GM18498 (cell line): ENCODE measurements around the gene CYP2C18.
"Not testable (repeated sequence)": the region's sequence is repeated elsewhere in the genome, so short reads cannot be mapped to it uniquely, and the experiment has no call there.

Experiments used
- ATAC-seq: cut with Tn5 transposase; IDR thresholded peaks from one replicate; pipeline ENCODE4 v1.9.1; 2021; ENCODE audit warnings: mild to moderate bottlenecking, moderate library complexity; ENCODE audit not compliant: unreplicated experiment

The CYP2C18 gene

GRCh38 chr10:94683214-94684054 lies at the start of gene CYP2C18:
Gene CYP2C18, plus strand, starts transcription at chr10:94683729. Its CDS starts 91 bp downstream, at chr10:94683820.
- no peak for ATAC-seq

GRCh38 chr10:94638097-94638496 lies 45.4 kb upstream of the CYP2C18 start:
- not testable (repeated sequence) for ATAC-seq

- ATAC-seq: no peak
Measured at GRCh38 chr10:94639902-94640301, 43.6 kb upstream of the CYP2C18 start.

GRCh38 chr10:94640562-94640961 lies 43.0 kb upstream of the CYP2C18 start:
- ATAC-seq: no peak

GRCh38 chr10:94641480-94641879 lies 42.0 kb upstream of the CYP2C18 start:
- no peak for ATAC-seq

- ATAC-seq: no peak
Measured at GRCh38 chr10:94644352-94644751, 39.2 kb upstream of the CYP2C18 start.

GRCh38 chr10:94645285-94645684 lies 38.2 kb upstream of the CYP2C18 start:
- peak; percentile 79 for ATAC-seq

GRCh38 chr10:94655201-94655600 lies 28.3 kb upstream of the CYP2C18 start:
- not testable (repeated sequence) for ATAC-seq

GRCh38 chr10:94663061-94663460 lies 20.5 kb upstream of the CYP2C18 start:
- ATAC-seq: not testable (repeated sequence)

- ATAC-seq: no peak
Measured at GRCh38 chr10:94666391-94667102, 17.0 kb upstream of the CYP2C18 start.

- no peak for ATAC-seq
Measured at GRCh38 chr10:94673614-94674321, 9.8 kb upstream of the CYP2C18 start.

GRCh38 chr10:94676496-94676895 lies 7.0 kb upstream of the CYP2C18 start:
- ATAC-seq: no peak

- ATAC-seq: no peak
Measured at GRCh38 chr10:94677691-94678090, 5.8 kb upstream of the CYP2C18 start.

GRCh38 chr10:94678475-94678874 lies 5.1 kb upstream of the CYP2C18 start:
- no peak for ATAC-seq

- no peak for ATAC-seq
Measured at GRCh38 chr10:94680544-94680943, 3.0 kb upstream of the CYP2C18 start.

- ATAC-seq: not testable (repeated sequence)
Measured at GRCh38 chr10:94682636-94683035, 893 bp upstream of the CYP2C18 start.

- ATAC-seq: no peak
Measured at GRCh38 chr10:94687625-94688248, 4.2 kb downstream of the CYP2C18 start.

GRCh38 chr10:94706089-94706488 lies 22.6 kb downstream of the CYP2C18 start:
- ATAC-seq: no peak

GRCh38 chr10:94710578-94710977 lies 27.0 kb downstream of the CYP2C18 start:
- ATAC-seq: no peak

GRCh38 chr10:94725871-94726270 lies 42.3 kb downstream of the CYP2C18 start:
- no peak for ATAC-seq

- ATAC-seq: no peak
Measured at GRCh38 chr10:94735197-94735596, 51.7 kb downstream of the CYP2C18 start.
